Transverse colon (tissue), 4 donors: ENCODE results near the gene IL1RAPL1.

Experiments
- POLR2AphosphoS5 ChIP-seq, 3 donors: sonication (generic); formaldehyde crosslinking; IDR thresholded peaks; one replicate each; pipeline ENCODE4 v1.6.1; 2016; ENCODE audit warnings: antibody characterized with exemption in 3 of 3
- TF ChIP-seq, protein P1 (sequence below), 5 experiments: fragments of 200-600 bp in 3 of 5; fragments of 450-650 bp in 2 of 5; sonication (generic) in 3 of 5; IDR thresholded peaks; 1 replicate in 2 of 5; 2 replicates in 3 of 5; pipeline ENCODE4 v1.5.1; 2016 to 2017; ENCODE audit warnings: antibody characterized with exemption in 5 of 5, inconsistent platforms in 3 of 5, mild to moderate bottlenecking in 2 of 5, moderate library complexity in 1 of 5

DNA sequence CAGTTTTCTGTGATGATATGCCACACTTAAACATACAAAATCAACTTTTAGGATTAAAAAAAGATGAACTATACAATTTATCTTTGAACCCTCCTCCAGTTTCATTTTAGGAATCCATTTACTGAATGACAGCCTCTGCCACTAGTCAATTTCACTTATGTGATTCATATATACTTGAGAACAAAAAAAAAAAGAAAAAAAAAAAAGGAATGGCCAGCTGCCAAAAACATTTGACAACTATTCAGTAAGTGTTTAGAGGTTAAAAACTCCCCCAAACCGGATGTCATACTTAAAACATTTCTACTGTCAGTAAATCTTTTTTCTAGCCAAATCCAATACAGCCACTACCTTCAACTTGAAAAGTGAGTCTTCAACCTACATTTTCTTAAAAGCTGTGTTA, 1361.4 kb downstream of the IL1RAPL1 start:
- TF ChIP-seq POLR2AphosphoS5 (IDR thresholded peaks at IDR 0.05), result no peak
- TF ChIP-seq, protein P1, sequence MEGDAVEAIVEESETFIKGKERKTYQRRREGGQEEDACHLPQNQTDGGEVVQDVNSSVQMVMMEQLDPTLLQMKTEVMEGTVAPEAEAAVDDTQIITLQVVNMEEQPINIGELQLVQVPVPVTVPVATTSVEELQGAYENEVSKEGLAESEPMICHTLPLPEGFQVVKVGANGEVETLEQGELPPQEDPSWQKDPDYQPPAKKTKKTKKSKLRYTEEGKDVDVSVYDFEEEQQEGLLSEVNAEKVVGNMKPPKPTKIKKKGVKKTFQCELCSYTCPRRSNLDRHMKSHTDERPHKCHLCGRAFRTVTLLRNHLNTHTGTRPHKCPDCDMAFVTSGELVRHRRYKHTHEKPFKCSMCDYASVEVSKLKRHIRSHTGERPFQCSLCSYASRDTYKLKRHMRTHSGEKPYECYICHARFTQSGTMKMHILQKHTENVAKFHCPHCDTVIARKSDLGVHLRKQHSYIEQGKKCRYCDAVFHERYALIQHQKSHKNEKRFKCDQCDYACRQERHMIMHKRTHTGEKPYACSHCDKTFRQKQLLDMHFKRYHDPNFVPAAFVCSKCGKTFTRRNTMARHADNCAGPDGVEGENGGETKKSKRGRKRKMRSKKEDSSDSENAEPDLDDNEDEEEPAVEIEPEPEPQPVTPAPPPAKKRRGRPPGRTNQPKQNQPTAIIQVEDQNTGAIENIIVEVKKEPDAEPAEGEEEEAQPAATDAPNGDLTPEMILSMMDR (IDR thresholded peaks at IDR 0.05), result no peak
